GM13976 (cell line): ENCODE results near the gene PLAAT5.

ENCODE experiments used
- DNase-seq: peaks from one replicate; pipeline ENCODE4 v3.0.0; 2012; ENCODE audit warnings: low spot score
- in situ Hi-C: fragments of 300-500 bp; cut with MboI; formaldehyde crosslinking; loops from one replicate; pipeline ENCODE4 v1.12.0; 2022; ENCODE audit warnings: low sequenced_read_pairs, mixed read lengths, inconsistent platforms; ENCODE audit not compliant: unreplicated experiment
- TF ChIP-seq, protein P1 (sequence below): IDR thresholded peaks from 2 replicates; pipeline ENCODE4 v1.5.1; 2012; ENCODE audit warnings: borderline replicate concordance, mild to moderate bottlenecking; ENCODE audit not compliant: insufficient read depth; ENCODE audit errors: extremely low read depth, missing control alignments, control extremely low read depth

Gene PLAAT5

DNA sequence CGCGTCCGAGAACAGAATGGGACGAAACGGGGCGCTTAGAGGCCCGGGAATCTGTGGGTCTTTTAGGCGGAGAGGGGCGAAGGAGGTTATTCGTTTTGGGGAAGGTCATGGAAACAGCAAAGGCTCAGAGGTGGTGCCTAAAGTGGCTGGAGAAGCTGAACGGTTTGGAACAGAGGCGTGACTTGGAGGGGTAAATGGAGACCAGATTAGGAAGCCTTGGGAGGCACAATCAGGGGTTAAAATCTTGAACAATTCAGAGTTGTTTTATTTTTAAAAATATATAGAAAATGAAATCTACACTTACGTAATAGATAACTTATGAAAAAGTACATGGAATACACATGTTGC, 247 bp upstream of the PLAAT5 start:
- TF ChIP-seq, protein P1, sequence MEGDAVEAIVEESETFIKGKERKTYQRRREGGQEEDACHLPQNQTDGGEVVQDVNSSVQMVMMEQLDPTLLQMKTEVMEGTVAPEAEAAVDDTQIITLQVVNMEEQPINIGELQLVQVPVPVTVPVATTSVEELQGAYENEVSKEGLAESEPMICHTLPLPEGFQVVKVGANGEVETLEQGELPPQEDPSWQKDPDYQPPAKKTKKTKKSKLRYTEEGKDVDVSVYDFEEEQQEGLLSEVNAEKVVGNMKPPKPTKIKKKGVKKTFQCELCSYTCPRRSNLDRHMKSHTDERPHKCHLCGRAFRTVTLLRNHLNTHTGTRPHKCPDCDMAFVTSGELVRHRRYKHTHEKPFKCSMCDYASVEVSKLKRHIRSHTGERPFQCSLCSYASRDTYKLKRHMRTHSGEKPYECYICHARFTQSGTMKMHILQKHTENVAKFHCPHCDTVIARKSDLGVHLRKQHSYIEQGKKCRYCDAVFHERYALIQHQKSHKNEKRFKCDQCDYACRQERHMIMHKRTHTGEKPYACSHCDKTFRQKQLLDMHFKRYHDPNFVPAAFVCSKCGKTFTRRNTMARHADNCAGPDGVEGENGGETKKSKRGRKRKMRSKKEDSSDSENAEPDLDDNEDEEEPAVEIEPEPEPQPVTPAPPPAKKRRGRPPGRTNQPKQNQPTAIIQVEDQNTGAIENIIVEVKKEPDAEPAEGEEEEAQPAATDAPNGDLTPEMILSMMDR = no peak
- no peak for DNase-seq
- in situ Hi-C loops = no loop called here

DNA sequence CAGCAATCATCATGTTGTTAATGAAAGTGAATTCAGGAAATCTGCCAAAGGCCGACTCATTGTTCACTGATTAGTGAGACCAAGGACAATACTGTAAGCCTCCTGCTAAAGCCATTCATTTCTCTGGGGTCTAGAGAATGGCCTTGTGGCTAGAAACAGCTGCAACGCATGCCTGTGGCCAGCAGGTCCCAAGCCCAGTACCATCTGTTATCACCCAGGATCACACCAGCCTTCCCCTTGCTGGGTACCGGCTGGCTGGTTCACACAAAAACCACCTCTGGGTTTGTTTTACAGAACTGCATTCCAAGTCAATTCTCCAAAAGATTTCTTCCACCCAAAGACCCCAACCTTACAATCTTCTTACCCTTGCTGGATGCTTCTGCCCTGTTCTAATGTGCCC, 1.1 kb downstream of the PLAAT5 start:
- DNase-seq = no peak
- TF ChIP-seq, protein P1 = no peak
- in situ Hi-C loops = no loop called here

DNA sequence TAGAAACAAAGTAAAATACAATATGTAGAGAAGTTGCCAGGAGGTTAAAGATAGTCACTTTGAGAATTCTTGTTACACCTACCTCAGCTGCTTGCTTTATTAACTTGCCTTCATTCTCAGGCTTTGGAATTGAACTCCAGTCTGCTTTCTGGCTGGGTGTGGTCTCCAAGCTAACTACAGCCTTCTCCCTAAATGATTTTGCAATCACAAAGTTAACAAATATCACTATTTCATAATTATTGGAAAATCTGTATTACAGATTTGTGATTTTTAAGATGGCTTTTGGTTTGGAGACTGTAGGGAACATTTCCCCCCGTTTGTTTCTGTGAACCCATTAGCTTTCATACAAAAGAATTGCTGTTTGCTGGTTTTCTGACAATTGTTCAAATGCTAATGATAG, 2.2 kb downstream of the PLAAT5 start:
- in situ Hi-C loops = no loop called here
- DNase-seq = no peak
- TF ChIP-seq, protein P1 = no peak

DNA sequence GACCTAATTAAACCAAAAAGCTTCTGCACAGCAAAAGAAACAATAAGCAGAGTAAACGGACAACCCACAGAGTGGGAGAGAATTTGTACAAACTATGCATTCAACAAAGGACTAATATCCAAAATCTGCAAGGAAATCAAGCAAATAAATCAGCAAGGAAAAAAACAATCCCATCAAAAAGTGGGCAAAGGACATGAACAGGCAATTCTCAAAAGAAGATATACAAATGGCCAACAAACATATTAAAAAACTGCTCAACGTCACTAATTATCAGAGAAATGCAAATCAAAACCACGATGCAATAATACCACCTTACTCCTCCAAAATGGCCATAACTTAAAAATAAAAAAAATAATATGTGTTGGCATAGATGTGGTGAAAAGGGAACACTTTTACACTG, 5.2 kb downstream of the PLAAT5 start:
- DNase-seq = no peak
- in situ Hi-C loops = no loop called here
- TF ChIP-seq, protein P1 = no peak

DNA sequence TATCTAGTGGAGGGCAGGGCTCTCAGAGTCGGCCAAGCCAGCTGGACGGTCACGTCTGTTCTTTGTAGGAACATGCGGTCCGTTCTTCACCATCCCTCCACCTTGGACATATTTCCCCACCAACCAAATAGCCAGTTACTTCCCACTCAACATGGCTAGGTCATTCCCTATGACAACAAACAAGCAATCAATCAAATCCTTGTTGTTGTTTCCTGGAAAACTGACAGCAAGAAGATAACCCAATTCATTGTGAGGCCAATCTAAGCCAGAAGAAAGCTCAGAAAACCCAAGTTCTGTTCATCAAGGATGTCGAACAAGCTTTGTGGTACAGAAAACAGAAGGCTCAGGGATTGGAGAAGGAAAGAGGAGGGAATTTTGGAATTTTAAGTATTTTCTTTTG, 10.9 kb downstream of the PLAAT5 start:
- DNase-seq = no peak
- in situ Hi-C loops = no loop called here
- TF ChIP-seq, protein P1 = no peak

DNA sequence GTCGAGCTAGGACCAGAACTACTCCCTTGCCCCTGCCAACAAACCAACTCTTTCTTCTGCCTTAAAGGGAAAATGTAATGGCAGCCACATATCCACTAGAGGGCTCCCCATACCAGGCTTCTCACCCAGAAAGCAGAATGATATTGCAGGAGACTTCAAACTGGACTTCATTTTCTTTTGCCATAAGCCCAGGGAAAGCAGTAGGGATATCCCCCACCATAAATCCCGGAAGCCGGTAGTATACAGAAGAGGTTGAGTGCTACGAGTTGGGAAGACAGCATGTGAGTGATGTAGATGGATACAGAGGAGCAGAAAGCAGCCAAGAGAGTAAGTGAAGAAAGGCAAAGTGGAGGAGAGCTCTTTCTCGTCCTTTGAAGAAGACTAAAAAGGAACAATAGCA, 12.1 kb downstream of the PLAAT5 start:
- DNase-seq = peak; percentile 79
- TF ChIP-seq, protein P1 = peak; percentile 80
- in situ Hi-C loops = loop anchor here (5.0 to 10.0 kb wide), 2 partner anchors 158 to 256 kb away; no protein-coding TSS in a partner anchor

DNA sequence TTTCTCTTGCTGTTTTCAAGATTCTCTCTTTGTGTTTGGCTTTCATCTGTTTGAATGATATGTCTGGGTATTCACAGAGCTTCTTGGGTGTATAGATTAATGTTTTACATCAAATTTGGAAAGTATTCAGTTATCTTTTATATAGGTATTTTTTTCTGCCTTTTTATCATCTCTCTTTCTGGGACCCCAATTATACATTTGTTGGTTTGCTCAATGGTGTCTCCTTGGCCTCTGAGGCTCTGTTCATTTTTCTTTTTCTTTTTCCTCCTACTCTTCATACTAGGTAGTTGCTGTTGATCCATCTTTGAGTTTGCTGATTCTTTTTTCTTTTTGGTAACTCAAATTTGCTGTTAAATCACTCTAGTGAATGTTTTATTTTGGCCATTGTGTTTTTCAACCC, 14.3 kb downstream of the PLAAT5 start:
- in situ Hi-C loops = loop anchor here (5.0 to 10.0 kb wide), 2 partner anchors 161 to 258 kb away; no protein-coding TSS in a partner anchor
- TF ChIP-seq, protein P1 = no peak
- no peak for DNase-seq
